ENCODE data around the gene TADA2B.

- TF ChIP-seq CREB1 (CRISPR knock-in tag; IDR thresholded peaks at IDR 0.05): no peak
- no peak for TF ChIP-seq FOXJ3 (CRISPR knock-in tag; IDR thresholded peaks at IDR 0.05; ENCODE audit: borderline replicate concordance)
- TF ChIP-seq AFF4 (CRISPR knock-in tag; IDR thresholded peaks at IDR 0.05; ENCODE audit: borderline replicate concordance): no peak
- no peak for TF ChIP-seq ETV6 (CRISPR knock-in tag; IDR thresholded peaks at IDR 0.05)
- no peak for TF ChIP-seq SMAD4 (CRISPR knock-in tag; IDR thresholded peaks at IDR 0.05)
- TF ChIP-seq NFE2L1 (CRISPR knock-in tag; IDR thresholded peaks at IDR 0.05): no peak
- no peak for TF ChIP-seq SOX15 (CRISPR knock-in tag; IDR thresholded peaks at IDR 0.05)
- TF ChIP-seq TCF7 (CRISPR knock-in tag; IDR thresholded peaks at IDR 0.05; ENCODE audit: low read depth): no peak
- TF ChIP-seq STAT6 (CRISPR knock-in tag; conservative IDR thresholded peaks at IDR 0.05; ENCODE audit: low read depth): no peak
- no peak for TF ChIP-seq CTCF (IDR thresholded peaks at IDR 0.05)
- no peak for TF ChIP-seq MAX (CRISPR knock-in tag; IDR thresholded peaks at IDR 0.05)
Observed at GRCh38 chr4:7006411-7006810, 36.8 kb upstream of the TADA2B start.

All from WTC11 (cell line).